ENCODE measurements around the gene PINLYP. TPM values are rescaled to one million over a fixed set of nuclear protein-coding genes. Genes with fewer than 3 reads are reported as not detected.
A peak's percentile ranks its signal among the peaks of the same experiment; 100 is the strongest.

The PINLYP gene
- polyA plus RNA-seq, 2 of the 4 experiments (the other 2 are of a cell fraction): 0.27 TPM; not detected in 1

DNA sequence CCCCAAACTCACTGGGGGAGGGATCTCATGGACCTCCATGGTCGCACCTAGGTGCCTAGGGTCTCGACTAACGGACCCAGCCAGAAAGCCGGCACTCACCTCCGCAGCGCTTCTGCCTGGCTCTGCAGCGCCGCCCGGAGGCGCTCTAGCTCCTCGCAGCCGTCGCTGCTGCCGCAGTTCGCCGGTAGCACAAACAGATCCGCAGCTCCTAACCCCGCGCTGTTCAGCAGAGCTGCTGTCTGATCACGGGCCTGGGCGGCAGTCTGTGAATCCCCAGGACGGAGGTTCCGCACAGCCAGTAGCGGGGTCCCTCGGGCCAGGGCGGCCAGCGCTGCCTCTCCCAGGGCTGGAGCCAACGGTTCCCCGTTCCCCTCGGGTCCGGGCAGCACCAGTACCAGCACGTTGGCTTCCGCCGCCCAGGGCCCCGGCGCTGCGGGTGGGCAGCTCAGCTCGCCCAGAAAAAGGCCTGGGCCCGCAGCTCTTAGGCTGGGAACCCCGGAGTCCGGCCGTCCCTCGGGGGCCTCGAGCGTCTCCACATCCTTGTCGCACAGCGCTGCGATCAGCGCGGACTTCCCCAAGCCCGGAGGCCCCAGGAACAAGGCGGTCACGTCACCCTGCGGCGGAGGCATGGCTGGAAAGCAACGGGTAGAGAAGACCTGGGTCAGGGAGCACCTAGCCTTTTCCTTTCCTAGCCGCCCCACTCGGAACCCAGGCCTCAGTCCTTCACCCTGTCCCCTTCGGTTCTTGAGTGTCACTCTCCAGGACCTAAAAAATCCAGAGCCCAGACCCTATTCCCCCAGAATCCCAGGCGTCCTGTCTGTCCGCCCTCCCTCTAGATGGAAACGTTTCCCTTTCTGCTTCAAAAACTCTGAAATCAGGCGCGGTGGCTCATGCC, 19.4 kb downstream of the PINLYP start:
- ATAC-seq (peak; percentile 31 to 61; a peak in 4 of 6 replicates), DNase-seq (ENCODE audit: low read depth in 1 of 2, low spot score in 1 of 2) (peak in 1 of 2 experiments; percentile 76)
- POLR2A ChIA-PET: interaction anchor here (0.5 to 2.5 kb wide), 4 partner anchors 10 to 93 kb away, joined by 3 to 21 read pairs (median 7); partner anchors contain the start of gene ZNF575

DNA sequence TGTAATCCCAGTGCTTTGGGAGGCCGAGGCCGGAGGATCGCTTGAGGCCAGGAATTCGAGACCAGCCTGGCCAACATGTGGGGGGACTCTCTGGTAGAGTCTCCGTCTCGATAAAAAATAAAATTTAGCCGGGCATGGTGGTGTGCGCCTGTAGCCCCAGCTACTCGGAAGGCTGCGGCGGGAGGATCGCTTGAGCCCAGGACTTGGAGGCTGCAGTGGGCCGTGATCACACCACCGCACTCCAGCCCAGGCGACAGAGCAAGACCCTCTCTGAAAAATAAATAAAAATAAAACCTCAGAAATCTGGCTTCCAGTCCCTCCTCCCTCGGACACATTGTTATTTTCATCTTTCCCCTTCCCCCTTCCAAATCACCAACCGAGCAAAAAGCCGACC, 20.0 kb downstream of the PINLYP start:
- no peak for DNase-seq (ENCODE audit: low read depth in 1 of 2, low spot score in 1 of 2)
- POLR2A ChIA-PET: interaction anchor here (0.7 to 2.5 kb wide), 6 partner anchors 9 to 92 kb away, joined by 3 to 21 read pairs (median 7); partner anchors contain the start of genes PHLDB3, PINLYP, XRCC1 and ZNF575
- Histone ChIP-seq H3K4me3 (peak overlapping the region; percentile 66), H3K27ac (peak overlapping the region; percentile 79 to 87), H3K4me2 (peak overlapping the region; percentile 96), H3K4me1 (peaks cover 19% of the 10 kb centered on the region), H3K9me3 (no peaks in the 10 kb centered on the region)
- ATAC-seq: peak in 1 of 2 experiments; percentile 56; a peak in 3 of 6 replicates
- 2% methylated on average over 18 of the region's 18 CpGs for WGBS (ENCODE audit: missing lambda C conversion rate)
- TF ChIP-seq, protein P1, sequence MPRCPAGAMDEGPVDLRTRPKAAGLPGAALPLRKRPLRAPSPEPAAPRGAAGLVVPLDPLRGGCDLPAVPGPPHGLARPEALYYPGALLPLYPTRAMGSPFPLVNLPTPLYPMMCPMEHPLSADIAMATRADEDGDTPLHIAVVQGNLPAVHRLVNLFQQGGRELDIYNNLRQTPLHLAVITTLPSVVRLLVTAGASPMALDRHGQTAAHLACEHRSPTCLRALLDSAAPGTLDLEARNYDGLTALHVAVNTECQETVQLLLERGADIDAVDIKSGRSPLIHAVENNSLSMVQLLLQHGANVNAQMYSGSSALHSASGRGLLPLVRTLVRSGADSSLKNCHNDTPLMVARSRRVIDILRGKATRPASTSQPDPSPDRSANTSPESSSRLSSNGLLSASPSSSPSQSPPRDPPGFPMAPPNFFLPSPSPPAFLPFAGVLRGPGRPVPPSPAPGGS (IDR thresholded peaks at IDR 0.05): 0 out of 3 replicates have a peak, but pooled peaks have one; percentile 29
- TF ChIP-seq JUNB (IDR thresholded peaks at IDR 0.05) (no peak), TP53 (CRISPR knock-in tag; IDR thresholded peaks at IDR 0.05) (0 out of 2 replicates have a peak, but pooled peaks have one; percentile 30), PHF8 (IDR thresholded peaks at IDR 0.05; ENCODE audit: borderline replicate concordance, low read depth) (peak; percentile 63; the same call in 1 of the 2 replicates)
- no peak for FAIRE-seq
- CTCF ChIA-PET: interaction anchor here (0.8 to 4.6 kb wide), 22 partner anchors 9 to 492 kb away, joined by 3 to 51 read pairs (median 6); partner anchors contain the start of genes PINLYP, XRCC1 and ZNF575

More for the DNA sequence above, 19.4 kb downstream of the PINLYP start:
- Histone ChIP-seq H3K4me1 (peaks cover 19% of the 10 kb centered on the region), H3K27ac (peak overlapping the region; percentile 79 to 87), H3K9me3 (no peaks in the 10 kb centered on the region), H3K4me2 (peak overlapping the region; percentile 96), H3K4me3 (peak overlapping the region; percentile 66)
- 14% methylated on average over 39 of the region's 64 CpGs for WGBS (ENCODE audit: missing lambda C conversion rate)
- CTCF ChIA-PET: interaction anchor here (0.6 to 4.6 kb wide), 41 partner anchors 8 to 491 kb away, joined by 3 to 51 read pairs (median 4); partner anchors contain the start of genes KCNN4, PINLYP, XRCC1 and ZNF575
- FAIRE-seq: no peak
- TF ChIP-seq SMC3 (IDR thresholded peaks at IDR 0.05) (peak; percentile 46; the same call in 2 of the 3 replicates), RAD21 (conservative IDR thresholded peaks at IDR 0.05 in 1 of 2, IDR thresholded peaks at IDR 0.05 in 1 of 2) (peak; percentile 66 to 72), GATA3 (IDR thresholded peaks at IDR 0.05; ENCODE audit: borderline replicate concordance) (no peak), KDM5A (IDR thresholded peaks at IDR 0.05) (peak; percentile 4; the same call in 1 of the 2 replicates)
- TF ChIP-seq, protein P2, sequence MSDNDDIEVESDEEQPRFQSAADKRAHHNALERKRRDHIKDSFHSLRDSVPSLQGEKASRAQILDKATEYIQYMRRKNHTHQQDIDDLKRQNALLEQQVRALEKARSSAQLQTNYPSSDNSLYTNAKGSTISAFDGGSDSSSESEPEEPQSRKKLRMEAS (IDR thresholded peaks at IDR 0.05): no peak
- TF ChIP-seq, protein P3, sequence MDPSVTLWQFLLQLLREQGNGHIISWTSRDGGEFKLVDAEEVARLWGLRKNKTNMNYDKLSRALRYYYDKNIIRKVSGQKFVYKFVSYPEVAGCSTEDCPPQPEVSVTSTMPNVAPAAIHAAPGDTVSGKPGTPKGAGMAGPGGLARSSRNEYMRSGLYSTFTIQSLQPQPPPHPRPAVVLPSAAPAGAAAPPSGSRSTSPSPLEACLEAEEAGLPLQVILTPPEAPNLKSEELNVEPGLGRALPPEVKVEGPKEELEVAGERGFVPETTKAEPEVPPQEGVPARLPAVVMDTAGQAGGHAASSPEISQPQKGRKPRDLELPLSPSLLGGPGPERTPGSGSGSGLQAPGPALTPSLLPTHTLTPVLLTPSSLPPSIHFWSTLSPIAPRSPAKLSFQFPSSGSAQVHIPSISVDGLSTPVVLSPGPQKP (IDR thresholded peaks at IDR 0.05; ENCODE audit: low read depth, low read length): no peak
- TF ChIP-seq, protein P4, sequence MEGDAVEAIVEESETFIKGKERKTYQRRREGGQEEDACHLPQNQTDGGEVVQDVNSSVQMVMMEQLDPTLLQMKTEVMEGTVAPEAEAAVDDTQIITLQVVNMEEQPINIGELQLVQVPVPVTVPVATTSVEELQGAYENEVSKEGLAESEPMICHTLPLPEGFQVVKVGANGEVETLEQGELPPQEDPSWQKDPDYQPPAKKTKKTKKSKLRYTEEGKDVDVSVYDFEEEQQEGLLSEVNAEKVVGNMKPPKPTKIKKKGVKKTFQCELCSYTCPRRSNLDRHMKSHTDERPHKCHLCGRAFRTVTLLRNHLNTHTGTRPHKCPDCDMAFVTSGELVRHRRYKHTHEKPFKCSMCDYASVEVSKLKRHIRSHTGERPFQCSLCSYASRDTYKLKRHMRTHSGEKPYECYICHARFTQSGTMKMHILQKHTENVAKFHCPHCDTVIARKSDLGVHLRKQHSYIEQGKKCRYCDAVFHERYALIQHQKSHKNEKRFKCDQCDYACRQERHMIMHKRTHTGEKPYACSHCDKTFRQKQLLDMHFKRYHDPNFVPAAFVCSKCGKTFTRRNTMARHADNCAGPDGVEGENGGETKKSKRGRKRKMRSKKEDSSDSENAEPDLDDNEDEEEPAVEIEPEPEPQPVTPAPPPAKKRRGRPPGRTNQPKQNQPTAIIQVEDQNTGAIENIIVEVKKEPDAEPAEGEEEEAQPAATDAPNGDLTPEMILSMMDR (IDR thresholded peaks at IDR 0.05): peak; percentile 65

DNA sequence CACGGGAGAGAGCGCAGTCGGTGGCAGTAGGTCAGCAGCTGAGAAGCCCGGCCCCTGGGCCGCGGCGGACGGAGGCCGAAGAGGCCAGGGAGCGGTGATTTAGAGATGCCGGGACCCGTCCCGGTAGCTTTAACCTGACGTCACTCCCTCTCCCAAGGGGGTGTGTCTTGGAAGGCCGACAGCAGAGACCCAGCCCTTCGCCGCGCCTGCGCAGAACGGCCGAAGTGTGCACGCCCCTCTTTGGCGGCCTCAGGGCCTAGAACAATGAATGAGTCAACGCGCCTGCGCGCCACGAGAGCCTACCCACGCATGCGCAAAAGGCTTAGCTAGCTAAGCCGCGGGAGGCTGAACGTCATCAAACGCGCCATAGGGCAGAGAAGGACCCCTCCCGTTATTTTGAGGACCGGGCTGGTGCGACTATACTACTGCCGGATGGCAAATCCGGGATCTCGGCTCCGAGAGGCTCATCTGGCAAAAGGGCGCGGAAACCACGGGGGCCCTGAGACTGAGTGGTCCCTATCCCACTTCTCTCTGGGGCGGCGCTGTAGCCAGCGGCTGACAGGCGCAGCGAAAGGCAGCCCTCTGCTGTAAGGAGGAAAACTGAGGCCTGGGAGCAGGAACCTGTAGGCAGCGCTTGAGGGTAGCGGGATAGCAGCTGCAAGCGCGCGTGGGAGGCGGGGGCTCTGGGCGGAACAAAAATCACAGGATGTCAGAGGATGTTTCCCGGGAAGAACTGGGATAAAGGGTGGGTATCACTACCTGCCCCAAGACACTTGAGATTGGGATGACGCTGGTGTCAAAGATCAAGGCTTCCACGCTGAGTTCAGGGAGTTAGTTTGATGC, 20.6 kb downstream of the PINLYP start, which contains the start of the genes IRGQ and ZNF576:
TSS of gene IRGQ (minus strand) at position 136 of the 843 bp plus-strand sequence. CDS start 796 bp downstream, outside the sequence.
TSS of gene ZNF576 (plus strand) at position 597 of the 843 bp plus-strand sequence. CDS start 514 bp downstream, outside the sequence.
- FAIRE-seq: peak; percentile 99
- CTCF ChIA-PET: interaction anchor here (0.7 to 4.6 kb wide), 18 partner anchors 10 to 492 kb away, joined by 3 to 51 read pairs (median 5); partner anchors contain the start of gene ZNF575
- TF ChIP-seq, protein P1 (IDR thresholded peaks at IDR 0.05): peak; percentile 37; the same call in 2 of the 3 replicates
- TF ChIP-seq HDAC2 (IDR thresholded peaks at IDR 0.05) (no peak), POLR2AphosphoS2 (conservative IDR thresholded peaks at IDR 0.05; ENCODE audit: low read length) (no peak), HEYL (CRISPR knock-in tag; IDR thresholded peaks at IDR 0.05) (no peak), GATA3 (IDR thresholded peaks at IDR 0.05; ENCODE audit: borderline replicate concordance) (0 out of 2 replicates have a peak, but pooled peaks have one; percentile 6), NR3C1 (IDR thresholded peaks at IDR 0.05) (no peak), FOSB (CRISPR knock-in tag; IDR thresholded peaks at IDR 0.05) (peak; percentile 26; the same call in 1 of the 2 replicates), TFCP2L1 (CRISPR knock-in tag; IDR thresholded peaks at IDR 0.05) (no peak), JUN (IDR thresholded peaks at IDR 0.05) (peak; percentile 96 to 99; a peak in 4 of 5 replicates), BHLHE40 (IDR thresholded peaks at IDR 0.05; ENCODE audit: low read depth, low read length) (no peak), KDM5A (IDR thresholded peaks at IDR 0.05) (peak; percentile 75)

More for the DNA sequence above, 20.6 kb downstream of the PINLYP start, which contains the start of the genes IRGQ and ZNF576:
- peak; percentile 99 to 100 for DNase-seq (ENCODE audit: low read depth in 1 of 2, low spot score in 1 of 2)
- under 1% methylated on average over 45 of the region's 60 CpGs for WGBS (ENCODE audit: missing lambda C conversion rate)
- POLR2A ChIA-PET: interaction anchor here (0.7 to 2.5 kb wide), 8 partner anchors 9 to 92 kb away, joined by 3 to 21 read pairs (median 4); partner anchors contain the start of genes PHLDB3, PINLYP, XRCC1 and ZNF575
- Histone ChIP-seq H3K27ac (peak within 1 kb of the TSS; percentile 86 to 88), H3K9me3 (no peaks in the 10 kb centered on the region), H3K4me3 (peak within 1 kb of the TSS; percentile 66), H3K4me2 (peak within 1 kb of the TSS; percentile 96), H3K4me1 (peaks cover 19% of the 10 kb centered on the region)
- ATAC-seq: peak; percentile 88 to 89

All from A549 (cell line).